Activated naive CD4-positive, alpha-beta T cell treated with anti-CD3 and anti-CD28 coated beads, Interleukin-2, amount 50 U/mL, for 16 hours (primary cell): ENCODE results near the gene DAG1.

ENCODE experiments used
- DNase-seq: peaks from one replicate; pipeline ENCODE4 v3.0.0-alpha.2; 2020

The DAG1 gene

GRCh38 chr3:49519296-49519695 lies 49.2 kb downstream of the DAG1 start:
- no peak for DNase-seq

- DNase-seq = no peak
These were observed 49.9 kb downstream of the DAG1 start for GRCh38 chr3:49519916-49520385.

- no peak for DNase-seq
These were observed 54.0 kb downstream of the DAG1 start for GRCh38 chr3:49523756-49524747.

GRCh38 chr3:49529567-49529966 lies 59.5 kb downstream of the DAG1 start:
- DNase-seq = no peak

- no peak for DNase-seq
These were observed 60.2 kb downstream of the DAG1 start for GRCh38 chr3:49530231-49530630.

- no peak for DNase-seq
These were observed 60.6 kb downstream of the DAG1 start for GRCh38 chr3:49530701-49531100.

GRCh38 chr3:49531218-49531617 lies 61.2 kb downstream of the DAG1 start:
- DNase-seq = no peak

GRCh38 chr3:49531715-49532114 lies 61.6 kb downstream of the DAG1 start:
- DNase-seq = no peak

GRCh38 chr3:49533031-49533430 lies 63.0 kb downstream of the DAG1 start:
- no peak for DNase-seq

- DNase-seq = no peak
These were observed 63.9 kb downstream of the DAG1 start for GRCh38 chr3:49533786-49534519.

GRCh38 chr3:49534581-49535441 lies 64.7 kb downstream of the DAG1 start:
- no peak for DNase-seq

GRCh38 chr3:49535971-49536874 lies 66.2 kb downstream of the DAG1 start:
- DNase-seq = no peak

- DNase-seq = no peak
These were observed 66.9 kb downstream of the DAG1 start for GRCh38 chr3:49536875-49537533.

- DNase-seq = peak; percentile 89
These were observed 69.8 kb downstream of the DAG1 start for GRCh38 chr3:49539659-49540560.

GRCh38 chr3:49552087-49552486 lies 82.0 kb downstream of the DAG1 start:
- DNase-seq = no peak

- DNase-seq = no peak
These were observed 83.2 kb downstream of the DAG1 start for GRCh38 chr3:49553324-49553691.

GRCh38 chr3:49553692-49554632 lies 83.9 kb downstream of the DAG1 start, which contains the start of gene BSN:
Gene BSN (plus strand): TSS chr3:49554477. CDS start chr3:49554603, 126 bp downstream.
- peak; percentile 93 for DNase-seq

GRCh38 chr3:49554633-49555265 lies 84.7 kb downstream of the DAG1 start:
- DNase-seq = no peak
